Upper lobe of left lung (tissue), 4 donors: ENCODE measurements around the gene TCF7L2.

ENCODE experiments used
- CTCF ChIP-seq, 6 experiments: fragments of 450-650 bp in 4 of 6; fragments of 200-600 bp in 2 of 6; sonication (generic) in 2 of 6; IDR thresholded peaks; one replicate each; pipeline ENCODE4 v1.5.1; 2016 to 2019; ENCODE audit warnings: antibody characterized with exemption in 6 of 6
- POLR2A ChIP-seq, 4 donors: fragments of 450-650 bp; IDR thresholded peaks; one replicate each; pipeline ENCODE4 v1.5.1; 2016 to 2017; ENCODE audit warnings: antibody characterized with exemption in 4 of 4, mild to moderate bottlenecking in 2 of 4
- POLR2AphosphoS5 ChIP-seq, 2 donors: sonication (generic); formaldehyde crosslinking; IDR thresholded peaks; one replicate each; pipeline ENCODE4 v1.5.1; 2017; ENCODE audit warnings: antibody characterized with exemption in 2 of 2

- TF ChIP-seq POLR2A (IDR thresholded peaks at IDR 0.05) (no peak), CTCF (IDR thresholded peaks at IDR 0.05) (no peak), POLR2AphosphoS5 (IDR thresholded peaks at IDR 0.05) (no peak)
Observed at GRCh38 chr10:113167702-113168101, 217.7 kb downstream of the TCF7L2 start.
